Measurements from ENCODE around the gene TBX6. TPM values are rescaled to one million over a fixed set of nuclear protein-coding genes. Genes with fewer than 3 reads are reported as not detected.
A peak's percentile ranks its signal among the peaks of the same experiment; 100 is the strongest.

Gene TBX6
- total RNA-seq, 4 donors from 2014 or later = 0.29 to 0.92 (median 0.67) TPM

DNA sequence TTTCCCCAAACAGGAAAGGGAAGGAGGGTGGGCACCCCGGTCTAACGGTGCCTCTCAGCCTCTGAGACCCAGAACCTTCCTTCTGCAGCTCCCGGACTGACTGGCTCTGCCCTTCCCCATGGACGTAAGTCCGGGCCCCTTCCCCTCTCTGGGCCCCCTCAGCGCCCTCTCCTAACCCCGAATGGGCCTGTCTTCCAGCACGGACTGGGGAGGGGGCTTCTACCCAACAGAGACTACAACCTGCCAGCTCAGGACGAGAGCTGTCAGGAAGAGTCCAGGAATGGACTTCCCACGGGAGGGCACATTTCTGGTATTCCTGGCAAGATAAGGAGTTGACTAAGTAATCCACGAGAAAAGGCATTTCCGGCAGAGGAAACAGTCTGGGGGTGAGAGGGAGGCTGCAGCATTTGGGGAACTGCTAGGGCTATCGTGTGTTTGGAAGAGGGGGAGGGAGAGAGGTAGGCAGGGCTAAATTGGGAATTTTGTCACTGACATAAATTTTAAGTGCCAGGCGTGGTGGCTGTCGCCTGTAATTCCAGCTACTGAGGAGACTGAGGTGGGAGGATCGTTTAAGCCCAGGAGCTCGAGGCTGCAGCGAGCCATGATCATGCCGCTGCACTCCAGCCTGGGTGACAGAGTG, 38.2 kb downstream of the TBX6 start:
- ATAC-seq (peak; percentile 6 to 12), DNase-seq (no peak)
- H3K4me1 ChIP-seq = peaks cover 7% of the 10 kb centered on the region in 2 donors
- H3K9me3 ChIP-seq = no peaks in the 10 kb centered on the region
- no peaks in the 10 kb centered on the region for H3K27me3 ChIP-seq
- in situ Hi-C loops (cut with MboI; ENCODE audit: low sequenced_read_pairs in 4 of 4) (loop anchor here in 2 of 4 donors (5.0 to 25.0 kb wide), 3 partner anchors 64 to 359 kb away; partner anchors contain the start of genes CD2BP2 (in 1 of the 2), MYL11 (in 1 of the 2), TBC1D10B (in 1 of the 2) and ZNF771 (in 1 of the 2)), intact Hi-C loops (cut with DNase I; ENCODE audit: low total_unique reads) (no loop called here)
- H3K36me3 ChIP-seq = no peaks in the 10 kb centered on the region
- TF ChIP-seq POLR2A (IDR thresholded peaks at IDR 0.05) = no peak
- TF ChIP-seq, protein P1, sequence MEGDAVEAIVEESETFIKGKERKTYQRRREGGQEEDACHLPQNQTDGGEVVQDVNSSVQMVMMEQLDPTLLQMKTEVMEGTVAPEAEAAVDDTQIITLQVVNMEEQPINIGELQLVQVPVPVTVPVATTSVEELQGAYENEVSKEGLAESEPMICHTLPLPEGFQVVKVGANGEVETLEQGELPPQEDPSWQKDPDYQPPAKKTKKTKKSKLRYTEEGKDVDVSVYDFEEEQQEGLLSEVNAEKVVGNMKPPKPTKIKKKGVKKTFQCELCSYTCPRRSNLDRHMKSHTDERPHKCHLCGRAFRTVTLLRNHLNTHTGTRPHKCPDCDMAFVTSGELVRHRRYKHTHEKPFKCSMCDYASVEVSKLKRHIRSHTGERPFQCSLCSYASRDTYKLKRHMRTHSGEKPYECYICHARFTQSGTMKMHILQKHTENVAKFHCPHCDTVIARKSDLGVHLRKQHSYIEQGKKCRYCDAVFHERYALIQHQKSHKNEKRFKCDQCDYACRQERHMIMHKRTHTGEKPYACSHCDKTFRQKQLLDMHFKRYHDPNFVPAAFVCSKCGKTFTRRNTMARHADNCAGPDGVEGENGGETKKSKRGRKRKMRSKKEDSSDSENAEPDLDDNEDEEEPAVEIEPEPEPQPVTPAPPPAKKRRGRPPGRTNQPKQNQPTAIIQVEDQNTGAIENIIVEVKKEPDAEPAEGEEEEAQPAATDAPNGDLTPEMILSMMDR (IDR thresholded peaks at IDR 0.05 in 4 of 5, conservative IDR thresholded peaks at IDR 0.05 in 1 of 5) = no peak
- peak overlapping the region in 2 of 4 donors; percentile 16 to 17 for H3K27ac ChIP-seq
- H3K4me3 ChIP-seq = peak overlapping the region; percentile 57 to 82 (median 78)

DNA sequence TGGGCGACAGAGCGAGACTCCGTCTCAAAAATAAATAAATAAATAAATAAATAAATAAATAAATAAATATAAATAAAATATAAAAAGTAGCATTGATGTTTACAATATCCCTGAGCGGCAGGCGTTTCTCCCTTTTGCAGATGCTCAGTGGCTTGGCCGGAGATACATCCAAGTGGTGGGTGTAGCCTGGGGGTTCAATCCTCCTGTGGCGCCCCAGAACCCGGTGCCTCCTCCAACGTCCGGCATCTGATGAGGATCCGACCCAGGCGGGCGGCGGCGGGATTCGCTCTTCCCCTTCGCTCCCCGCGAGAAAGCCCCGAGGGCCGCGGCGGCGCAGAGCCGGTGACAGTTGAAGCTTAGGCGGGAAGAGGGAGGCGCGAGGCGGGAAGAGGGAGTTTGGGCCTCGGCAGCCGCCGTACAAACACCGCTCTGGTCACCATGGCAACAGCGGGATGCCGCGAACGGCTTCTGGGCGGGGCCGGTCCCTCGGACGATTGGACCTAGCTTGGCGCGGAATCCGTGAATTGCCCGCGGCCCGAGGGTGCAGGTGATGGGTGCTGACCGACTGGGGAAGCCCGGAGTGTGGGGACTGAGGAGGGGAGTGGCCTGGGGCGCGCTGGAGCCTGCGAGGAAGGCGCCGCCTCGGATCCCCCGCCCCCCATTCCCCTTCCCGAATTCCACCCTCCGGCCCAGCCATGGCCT, 38.9 kb downstream of the TBX6 start:
- H3K4me1 ChIP-seq = peaks cover 7% of the 10 kb centered on the region in 2 donors
- DNase-seq (peak; percentile 78 to 84), ATAC-seq (peak; percentile 80 to 82)
- intact Hi-C loops (cut with DNase I; ENCODE audit: low total_unique reads) (no loop called here), in situ Hi-C loops (cut with MboI; ENCODE audit: low sequenced_read_pairs in 4 of 4) (loop anchor here in 2 of 4 donors (5.0 to 25.0 kb wide), 3 partner anchors 64 to 359 kb away; partner anchors contain the start of genes CD2BP2 (in 1 of the 2), MYL11 (in 1 of the 2), TBC1D10B (in 1 of the 2) and ZNF771 (in 1 of the 2))
- H3K4me3 ChIP-seq = peak overlapping the region; percentile 57 to 82 (median 78)
- no peaks in the 10 kb centered on the region for H3K27me3 ChIP-seq
- no peaks in the 10 kb centered on the region for H3K9me3 ChIP-seq
- H3K36me3 ChIP-seq = no peaks in the 10 kb centered on the region
- TF ChIP-seq POLR2A (IDR thresholded peaks at IDR 0.05) = no peak
- TF ChIP-seq, protein P1 (IDR thresholded peaks at IDR 0.05 in 4 of 5, conservative IDR thresholded peaks at IDR 0.05 in 1 of 5) = no peak
- peak overlapping the region in 2 of 4 donors; percentile 16 to 17 for H3K27ac ChIP-seq

DNA sequence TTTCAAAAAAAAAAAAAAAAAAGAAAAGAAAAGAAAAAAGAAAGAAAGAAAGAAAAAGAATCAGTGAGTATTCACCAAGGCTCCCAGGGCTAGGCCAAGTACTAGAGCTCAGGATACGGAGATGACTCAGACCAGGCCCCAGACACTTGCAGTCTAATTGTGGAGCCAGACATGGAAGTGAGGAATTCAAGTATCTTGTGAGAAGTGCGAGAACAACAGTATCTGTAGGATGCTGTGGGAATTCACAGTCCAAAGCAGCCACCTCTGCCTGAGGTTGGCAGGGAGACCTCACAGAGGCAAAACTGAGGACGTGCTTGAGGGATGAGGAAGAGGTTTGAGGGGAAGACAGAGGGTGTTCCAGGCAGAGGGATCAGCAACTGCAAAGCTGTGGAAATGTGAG, 40.2 kb downstream of the TBX6 start:
- TF ChIP-seq, protein P1 (IDR thresholded peaks at IDR 0.05 in 4 of 5, conservative IDR thresholded peaks at IDR 0.05 in 1 of 5) = no peak
- no peak for TF ChIP-seq POLR2A (IDR thresholded peaks at IDR 0.05)
- no peaks in the 10 kb centered on the region for H3K36me3 ChIP-seq
- H3K27ac ChIP-seq = no peak overlapping the region
- no peaks in the 10 kb centered on the region for H3K9me3 ChIP-seq
- in situ Hi-C loops (cut with MboI; ENCODE audit: low sequenced_read_pairs in 4 of 4) = loop anchor here in 2 of 4 donors (5.0 to 25.0 kb wide), 3 partner anchors 66 to 361 kb away; partner anchors contain the start of genes CD2BP2 (in 1 of the 2), MYL11 (in 1 of the 2), TBC1D10B (in 1 of the 2) and ZNF771 (in 1 of the 2)
- DNase-seq (no peak), ATAC-seq (no peak)
- H3K4me1 ChIP-seq = peaks cover 7% of the 10 kb centered on the region in 2 donors
- no peaks in the 10 kb centered on the region for H3K27me3 ChIP-seq
- intact Hi-C loops (cut with DNase I; ENCODE audit: low total_unique reads) = no loop called here
- no peak overlapping the region for H3K4me3 ChIP-seq

DNA sequence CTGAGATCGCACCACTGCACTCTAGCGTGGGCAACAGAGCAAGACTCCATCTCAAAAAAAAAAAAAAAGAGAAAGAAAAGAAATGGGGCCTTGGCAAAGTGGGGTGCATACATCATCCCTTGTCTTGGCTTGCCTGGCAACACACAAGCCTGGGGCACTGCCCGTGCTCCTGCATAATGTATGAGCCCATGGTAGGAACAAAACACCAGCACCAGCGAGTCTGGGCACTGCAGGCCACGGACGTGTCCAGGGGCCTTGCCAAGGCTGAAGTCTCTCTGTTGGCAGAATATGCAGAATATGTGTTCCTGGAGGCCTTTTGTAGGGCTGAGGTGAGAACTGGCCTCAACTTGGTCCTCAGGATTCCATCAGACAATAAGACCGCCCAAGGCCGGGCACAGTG, 41.9 kb downstream of the TBX6 start:
- no peak for DNase-seq
- intact Hi-C loops (cut with DNase I; ENCODE audit: low total_unique reads) = no loop called here
- Histone ChIP-seq H3K4me3 (no peak overlapping the region), H3K4me1 (peaks cover 7% of the 10 kb centered on the region in 2 donors), H3K27ac (no peak overlapping the region), H3K27me3 (no peaks in the 10 kb centered on the region), H3K36me3 (no peaks in the 10 kb centered on the region), H3K9me3 (no peaks in the 10 kb centered on the region)
- in situ Hi-C loops (cut with MboI; ENCODE audit: low sequenced_read_pairs in 4 of 4) = loop anchor here in 3 of 4 donors (5.0 to 25.0 kb wide), 5 partner anchors 67 to 363 kb away; partner anchors contain the start of genes CD2BP2 (in 1 of the 3), CORO1A (in 1 of the 3), MYL11 (in 1 of the 3) and QPRT (in 1 of the 3)
- ATAC-seq = no peak
- TF ChIP-seq, protein P1 (IDR thresholded peaks at IDR 0.05 in 4 of 5, conservative IDR thresholded peaks at IDR 0.05 in 1 of 5) = no peak
